HG03469 (cell line): ENCODE results near the gene CCDC152.
A peak's percentile ranks its signal among the peaks of the same experiment; 100 is the strongest.
"Not testable (repeated sequence)": the region's sequence is repeated elsewhere in the genome, so short reads cannot be mapped to it uniquely, and the experiment has no call there.

Source experiments
- ATAC-seq: cut with Tn5 transposase; IDR thresholded peaks from one replicate; pipeline ENCODE4 v1.9.1; 2021; ENCODE audit warnings: mild to moderate bottlenecking, moderate library complexity, moderate number of reproducible peaks; ENCODE audit not compliant: unreplicated experiment

CCDC152 gene

DNA sequence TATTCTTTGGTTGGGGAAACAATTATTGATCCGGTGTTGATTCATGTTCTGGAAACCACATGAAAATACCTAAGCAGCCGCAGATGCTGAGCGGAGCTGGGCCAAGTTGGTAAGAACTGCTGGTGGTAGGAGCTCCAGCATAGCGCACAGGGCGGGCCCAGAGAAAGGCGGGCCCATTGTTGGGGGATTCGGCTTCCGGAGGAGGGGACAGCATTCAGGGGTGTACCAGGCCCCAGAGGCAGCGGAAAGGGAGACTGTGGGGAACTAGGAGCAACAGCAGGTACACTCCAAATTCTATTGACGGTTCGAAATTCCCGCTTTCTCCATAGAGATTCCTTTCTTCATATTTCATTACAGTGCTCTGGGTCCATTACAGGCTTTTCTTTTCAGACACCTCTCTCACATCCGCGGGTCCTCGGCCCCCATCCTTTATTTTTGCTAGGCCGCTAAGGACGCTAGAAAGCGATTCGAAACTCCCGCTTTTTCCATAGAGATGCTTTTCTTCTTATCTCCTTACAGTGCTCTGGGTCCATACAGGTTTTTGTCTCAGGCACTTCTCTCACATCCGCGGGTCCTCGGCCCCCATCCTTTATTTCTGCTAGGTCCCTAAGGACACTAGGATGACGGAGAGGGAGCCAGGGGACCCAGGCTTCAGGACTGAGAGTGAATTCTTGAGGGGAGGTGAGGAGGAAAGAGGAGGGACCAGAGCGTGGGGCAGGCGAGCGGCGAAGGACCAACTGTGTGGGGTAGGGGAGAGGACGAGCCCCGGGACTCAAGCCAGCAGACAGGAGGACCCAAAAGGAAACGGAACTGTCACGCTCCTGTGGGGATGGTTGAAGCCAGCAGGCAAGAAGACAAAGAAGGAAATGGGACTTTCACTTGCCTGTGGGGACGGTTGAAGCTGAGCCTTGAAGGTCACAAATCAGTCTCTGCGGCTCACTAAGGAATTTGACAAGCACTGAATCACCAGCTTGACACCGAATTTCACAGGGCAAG, at the start of gene CCDC152:
Gene CCDC152, plus strand, starts transcription at position 213 of the 996 bp plus-strand sequence. CDS start 2,304 bp downstream, outside the sequence.
- ATAC-seq, result peak; percentile 80

GRCh38 chr5:42715785-42716184, 40.8 kb upstream of the CCDC152 start:
- ATAC-seq, result no peak

DNA sequence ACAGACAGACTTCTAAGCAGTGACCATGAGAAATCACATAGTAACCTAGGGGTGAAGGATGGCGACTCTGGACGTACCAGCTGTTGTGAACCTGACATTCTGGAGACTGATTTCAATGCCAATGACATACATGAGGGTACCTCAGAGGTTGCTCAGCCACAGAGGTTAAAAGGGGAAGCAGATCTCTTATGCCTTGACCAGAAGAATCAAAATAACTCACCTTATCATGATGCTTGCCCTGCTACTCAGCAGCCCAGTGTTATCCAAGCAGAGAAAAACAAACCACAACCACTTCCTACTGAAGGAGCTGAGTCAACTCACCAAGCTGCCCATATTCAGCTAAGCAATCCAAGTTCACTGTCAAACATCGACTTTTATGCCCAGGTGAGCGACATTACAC, 38.0 kb upstream of the CCDC152 start:
- ATAC-seq, result peak; percentile 94

DNA sequence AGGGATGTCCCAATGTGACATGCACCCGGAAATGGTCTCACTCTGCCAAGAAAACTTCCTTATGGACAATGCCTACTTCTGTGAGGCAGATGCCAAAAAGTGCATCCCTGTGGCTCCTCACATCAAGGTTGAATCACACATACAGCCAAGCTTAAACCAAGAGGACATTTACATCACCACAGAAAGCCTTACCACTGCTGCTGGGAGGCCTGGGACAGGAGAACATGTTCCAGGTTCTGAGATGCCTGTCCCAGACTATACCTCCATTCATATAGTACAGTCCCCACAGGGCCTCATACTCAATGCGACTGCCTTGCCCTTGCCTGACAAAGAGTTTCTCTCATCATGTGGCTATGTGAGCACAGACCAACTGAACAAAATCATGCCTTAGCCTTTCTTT, 37.6 kb upstream of the CCDC152 start:
- ATAC-seq, result no peak

- no peak for ATAC-seq
Observed at GRCh38 chr5:42720251-42720650, 36.4 kb upstream of the CCDC152 start.

GRCh38 chr5:42721484-42721883, 35.1 kb upstream of the CCDC152 start:
- no peak for ATAC-seq

DNA sequence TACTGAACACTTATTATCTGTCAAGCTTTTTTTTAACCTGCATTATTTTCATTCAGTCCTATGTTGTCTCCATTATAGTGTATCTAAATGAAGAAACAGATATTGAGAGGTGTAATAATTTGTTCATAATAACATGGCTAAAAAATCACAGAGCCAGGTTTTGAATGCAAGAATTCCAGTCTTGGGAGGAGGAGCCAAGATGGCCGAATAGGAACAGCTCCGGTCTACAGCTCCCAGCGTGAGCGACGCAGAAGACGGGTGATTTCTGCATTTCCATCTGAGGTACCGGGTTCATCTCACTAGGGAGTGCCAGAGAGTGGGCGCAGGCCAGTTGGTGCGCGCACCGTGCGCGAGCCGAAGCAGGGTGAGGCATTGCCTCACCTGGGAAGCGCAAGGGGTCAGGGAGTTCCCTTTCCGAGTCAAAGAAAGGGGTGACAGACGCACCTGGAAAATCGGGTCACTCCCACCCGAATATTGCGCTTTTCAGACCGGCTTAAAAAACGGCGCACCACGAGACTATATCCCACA, 22.0 kb upstream of the CCDC152 start:
- not testable (repeated sequence) for ATAC-seq

- no peak for ATAC-seq
Observed at GRCh38 chr5:42740920-42741319, 15.7 kb upstream of the CCDC152 start.

DNA sequence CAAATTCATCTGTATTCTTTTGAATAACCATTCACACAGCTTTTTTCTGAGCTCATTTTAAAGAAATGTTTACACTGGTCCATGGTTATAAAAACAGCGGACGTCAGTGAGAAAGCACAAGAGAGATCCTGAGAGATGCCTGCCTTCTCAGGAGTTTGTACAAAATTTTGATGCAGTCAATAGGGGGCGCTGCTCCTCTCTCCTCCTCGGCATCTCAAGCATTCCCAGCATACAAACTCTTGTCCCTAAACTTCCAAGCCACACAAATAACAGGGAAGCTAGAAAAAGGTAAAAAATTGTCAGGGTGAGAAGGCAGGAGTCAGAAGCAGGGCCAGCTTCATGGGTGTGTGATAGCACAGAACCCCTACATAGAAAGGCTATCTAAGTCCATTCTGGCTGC, 11.2 kb upstream of the CCDC152 start:
- ATAC-seq, result no peak

GRCh38 chr5:42745856-42746255, 10.8 kb upstream of the CCDC152 start:
- ATAC-seq, result no peak

DNA sequence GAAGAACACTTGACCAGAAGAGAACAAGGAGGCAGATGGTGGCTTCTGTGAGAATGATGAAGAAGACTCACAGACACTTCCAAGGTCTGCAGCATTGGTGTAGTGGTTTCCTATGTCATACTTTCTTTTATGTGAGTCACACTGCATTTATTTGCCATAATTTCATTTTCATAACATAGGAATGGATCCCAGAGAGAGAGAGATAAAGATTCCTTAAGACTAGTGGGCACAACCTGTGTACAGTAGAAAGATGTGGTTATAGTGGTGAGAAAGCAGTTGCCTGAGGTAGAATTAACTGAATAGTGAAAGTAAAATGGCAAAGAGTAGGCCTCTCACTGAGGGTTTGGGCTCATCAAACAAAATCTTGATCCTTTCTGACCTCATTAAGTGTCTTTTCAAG, 7.6 kb upstream of the CCDC152 start:
- ATAC-seq, result peak; percentile 49

GRCh38 chr5:42750507-42750906, 6.1 kb upstream of the CCDC152 start:
- no peak for ATAC-seq

DNA sequence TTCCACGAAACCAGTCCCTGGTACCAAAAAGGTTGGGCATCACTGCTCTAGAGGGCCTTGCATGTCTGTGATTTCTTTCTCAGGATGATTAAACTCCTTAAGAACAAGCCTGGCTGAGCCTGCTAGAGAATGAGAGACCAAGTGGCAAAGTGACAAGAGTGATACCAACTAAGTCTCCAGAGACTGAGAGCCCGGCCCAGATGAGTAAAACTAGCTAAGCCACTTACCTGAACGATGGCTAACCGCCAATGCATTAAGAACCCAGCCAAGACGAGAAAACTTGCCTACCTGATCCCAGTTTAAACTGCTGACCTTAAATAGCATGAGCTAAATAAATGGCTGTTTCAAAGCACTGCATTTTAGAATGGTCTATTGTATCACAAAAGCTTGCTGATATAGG, 5.6 kb upstream of the CCDC152 start:
- no peak for ATAC-seq

GRCh38 chr5:42753099-42753498, 3.5 kb upstream of the CCDC152 start:
- no peak for ATAC-seq

DNA sequence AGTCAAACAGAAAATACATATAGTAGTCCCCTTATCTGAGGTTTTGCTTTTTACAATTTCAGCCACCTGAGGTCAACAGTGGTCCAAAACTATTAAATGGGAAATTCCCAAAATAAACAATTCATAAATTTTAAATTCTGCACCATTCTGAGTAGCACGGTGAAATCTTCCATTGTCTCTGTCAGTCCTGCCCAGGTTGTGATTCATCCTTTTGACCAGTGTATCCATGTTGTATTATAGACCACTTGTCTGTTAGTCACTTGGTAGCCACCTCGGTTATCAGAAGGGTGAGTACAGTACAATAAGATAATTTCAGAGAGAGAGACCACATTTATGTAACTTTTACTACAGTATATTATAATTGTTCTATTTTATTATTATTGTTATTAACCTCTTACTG, 2.8 kb downstream of the CCDC152 start:
- no peak for ATAC-seq

- no peak for ATAC-seq
Observed at GRCh38 chr5:42760426-42760825, 3.8 kb downstream of the CCDC152 start.

DNA sequence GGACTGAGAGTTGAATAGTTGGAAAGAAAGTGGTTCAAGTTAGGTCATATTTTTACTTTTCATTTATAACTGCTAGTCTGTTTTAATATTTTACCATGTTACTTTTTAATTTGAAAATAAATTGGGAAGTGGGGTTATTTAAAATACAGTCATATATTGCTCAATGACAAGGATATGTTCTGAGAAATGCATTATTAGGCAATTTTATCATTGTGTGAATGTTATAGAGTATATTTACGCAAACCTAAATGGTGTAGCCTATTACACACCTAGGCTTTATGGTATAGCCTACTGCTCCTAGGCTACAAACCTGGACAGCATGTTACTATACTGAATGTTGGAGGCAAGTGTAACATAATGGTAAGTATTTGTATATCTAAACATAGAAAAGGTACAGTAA, 5.2 kb downstream of the CCDC152 start:
- no peak for ATAC-seq

GRCh38 chr5:42767491-42768105, 11.0 kb downstream of the CCDC152 start:
- no peak for ATAC-seq

- ATAC-seq, result no peak
Observed at GRCh38 chr5:42768106-42768504, 11.5 kb downstream of the CCDC152 start.

GRCh38 chr5:42770003-42770402, 13.4 kb downstream of the CCDC152 start:
- no peak for ATAC-seq

DNA sequence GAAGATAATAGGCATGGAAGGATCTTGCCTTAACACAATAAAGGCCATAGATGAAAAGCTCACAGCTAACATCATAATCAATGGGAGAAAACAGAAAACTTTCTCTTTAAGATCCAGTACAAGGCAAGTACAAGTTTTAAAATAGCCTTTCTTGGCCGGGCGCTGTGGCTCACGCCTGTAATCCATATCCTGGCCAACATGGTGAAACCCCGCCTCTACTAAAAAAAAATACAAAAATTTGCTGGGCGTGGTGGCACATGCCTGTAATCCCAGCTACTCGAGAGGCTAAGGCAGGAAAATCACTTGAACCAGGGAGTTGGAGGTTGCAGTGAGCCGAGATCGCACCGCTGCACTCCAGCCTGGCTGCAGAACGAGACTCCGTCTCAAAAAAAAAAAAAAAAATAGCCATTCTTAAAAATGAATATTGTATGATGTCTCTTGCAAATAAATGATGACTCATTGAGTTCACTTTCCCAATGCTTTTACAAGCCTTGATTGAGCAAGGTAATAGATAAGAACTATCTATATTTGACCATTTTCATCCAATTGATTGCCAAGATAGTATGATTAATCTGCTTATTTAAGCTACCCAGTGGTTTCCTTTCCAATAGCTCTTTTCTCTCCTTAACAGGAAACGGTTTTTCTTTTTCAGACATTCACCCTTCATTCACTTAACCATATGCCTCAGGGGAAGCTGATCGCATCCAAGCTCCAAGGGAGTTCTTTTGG, 15.8 kb downstream of the CCDC152 start:
- no peak for ATAC-seq
